Measurements from ENCODE around the gene PHKA2. TPM values are rescaled to one million over a fixed set of nuclear protein-coding genes. Genes with fewer than 3 reads are reported as not detected.

Gene PHKA2
- total RNA-seq: 11.9 and 28.9 TPM in 2 replicates

GRCh38 chrX:18983666-18984380 lies at the start of gene PHKA2:
Gene PHKA2, minus strand, starts transcription at chrX:18984114. Its CDS starts 182 bp downstream, at chrX:18983932.

Other genes starting within 250 kb of the PHKA2 start
- gene ADGRG2, start 138.4 kb upstream of the PHKA2 start, total RNA-seq: 0.33 and 16.5 TPM in 2 replicates

Measured in mesangial cell (primary cell).